Fibroblast of mammary gland (primary cell): ENCODE data around the gene AGAP1.

Source experiments
- DNase-seq: peaks from one replicate; pipeline ENCODE4 v3.0.0-alpha.2; 2010; ENCODE audit warnings: low read depth
- H3K4me3 ChIP-seq: 2 replicates; pipeline ENCODE4 v1.5.1; 2011; ENCODE audit warnings: low read depth, mild to moderate bottlenecking, low read length, moderate library complexity; ENCODE audit not compliant: control insufficient read depth
- CTCF ChIP-seq: conservative IDR thresholded peaks from 2 replicates; pipeline ENCODE4 v1.5.1; 2011; ENCODE audit warnings: low read depth, low read length, inconsistent platforms; ENCODE audit not compliant: control insufficient read depth, insufficient read depth

Gene AGAP1

GRCh38 chr2:235747786-235748091, 253.9 kb downstream of the AGAP1 start:
- DNase-seq = no peak
- no peak overlapping the region for H3K4me3 ChIP-seq
- no peak for TF ChIP-seq CTCF

DNA sequence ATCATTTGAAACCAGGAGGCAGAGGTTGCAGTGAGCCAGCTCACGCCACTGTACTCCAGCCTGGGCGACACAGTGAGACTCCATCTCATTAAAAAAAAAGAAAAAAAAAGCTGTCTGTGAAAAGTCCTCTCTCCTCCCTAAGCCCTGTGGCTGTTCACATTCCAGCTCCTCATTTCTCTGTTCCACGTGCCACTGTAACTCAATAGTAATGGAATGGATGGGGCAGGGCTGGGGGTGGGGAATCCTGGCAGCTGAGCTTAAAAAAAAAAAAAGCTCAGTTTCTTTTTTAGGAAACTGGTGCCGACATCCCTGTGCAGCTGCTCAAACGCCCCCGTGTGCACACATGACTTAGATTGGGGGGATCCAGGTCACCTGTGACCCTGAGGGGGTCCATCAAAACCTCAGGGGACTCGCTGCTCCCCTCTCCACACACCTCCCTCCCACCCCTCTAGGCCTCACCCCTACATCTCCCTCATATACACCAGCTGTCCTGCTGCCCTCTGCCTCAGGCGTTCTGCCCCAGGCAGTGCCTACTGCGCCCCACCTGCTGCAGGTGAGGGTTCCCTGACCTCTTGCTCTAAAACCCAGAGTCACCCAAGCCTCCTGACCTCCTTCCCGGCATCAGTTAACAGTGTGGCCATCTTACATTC, 255.4 kb downstream of the AGAP1 start:
- peak; percentile 20 for DNase-seq
- H3K4me3 ChIP-seq = no peak overlapping the region
- TF ChIP-seq CTCF = no peak

GRCh38 chr2:235749771-235750160, 255.9 kb downstream of the AGAP1 start:
- DNase-seq = no peak
- TF ChIP-seq CTCF = no peak
- H3K4me3 ChIP-seq = no peak overlapping the region

GRCh38 chr2:235752846-235753245, 259.0 kb downstream of the AGAP1 start:
- DNase-seq = no peak
- TF ChIP-seq CTCF = no peak
- no peak overlapping the region for H3K4me3 ChIP-seq

GRCh38 chr2:235754357-235755207, 260.7 kb downstream of the AGAP1 start:
- no peak overlapping the region for H3K4me3 ChIP-seq
- no peak for TF ChIP-seq CTCF
- no peak for DNase-seq

DNA sequence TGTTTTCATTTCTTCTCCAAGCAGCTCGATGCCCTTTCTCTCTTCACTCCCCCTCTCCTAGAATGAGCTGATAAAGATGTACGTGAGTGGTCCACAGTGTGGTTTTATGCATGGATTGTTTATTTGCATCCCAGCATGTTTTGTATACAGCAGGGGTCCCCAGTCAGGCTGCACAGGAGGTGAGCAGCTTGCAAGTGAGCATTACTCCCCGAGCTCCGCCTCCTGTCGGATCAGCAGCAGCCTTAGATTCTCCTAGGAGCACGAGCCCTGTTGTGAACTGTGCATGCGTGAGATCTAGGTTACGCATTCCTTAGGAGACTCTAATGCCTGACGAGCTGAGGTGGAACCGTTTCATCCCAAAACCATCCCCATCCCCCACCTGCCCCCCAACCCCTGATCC, 262.6 kb downstream of the AGAP1 start:
- no peak overlapping the region for H3K4me3 ChIP-seq
- DNase-seq = no peak
- TF ChIP-seq CTCF = no peak
